ENCODE data around the gene ERFL. TPM values are rescaled to one million over a fixed set of nuclear protein-coding genes. Genes with fewer than 3 reads are reported as not detected.

The ERFL gene
- total RNA-seq = 0.16 TPM in 1 of 2 replicates, not detected in the other

DNA sequence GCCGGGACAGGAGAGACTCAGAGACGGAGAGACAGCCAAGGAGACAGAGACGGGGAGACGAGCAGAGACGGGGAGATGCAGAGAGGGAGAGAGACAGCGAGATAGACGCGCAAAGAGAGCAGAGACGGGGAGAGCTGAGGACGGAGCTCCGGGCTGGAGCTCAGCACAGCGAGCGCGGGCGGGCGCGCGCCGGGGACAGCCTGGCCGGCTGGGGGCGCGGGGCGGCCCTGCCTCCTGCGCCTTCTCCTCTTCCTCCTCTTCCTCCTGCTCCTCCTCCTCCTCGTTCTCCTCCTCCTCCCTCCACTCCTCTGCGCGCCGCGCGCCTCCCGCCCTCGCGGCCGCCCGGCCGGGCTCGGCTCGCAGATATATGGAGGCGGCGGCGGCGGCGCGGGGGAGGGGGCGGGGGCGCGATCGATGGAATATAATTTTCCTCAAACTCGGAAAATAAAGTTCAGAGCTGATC is at the start of gene ERFL:
TSS of gene ERFL (minus strand) at position 229 of the 463 bp plus-strand sequence. CDS start 15,530 bp downstream, outside the sequence.

DNA sequence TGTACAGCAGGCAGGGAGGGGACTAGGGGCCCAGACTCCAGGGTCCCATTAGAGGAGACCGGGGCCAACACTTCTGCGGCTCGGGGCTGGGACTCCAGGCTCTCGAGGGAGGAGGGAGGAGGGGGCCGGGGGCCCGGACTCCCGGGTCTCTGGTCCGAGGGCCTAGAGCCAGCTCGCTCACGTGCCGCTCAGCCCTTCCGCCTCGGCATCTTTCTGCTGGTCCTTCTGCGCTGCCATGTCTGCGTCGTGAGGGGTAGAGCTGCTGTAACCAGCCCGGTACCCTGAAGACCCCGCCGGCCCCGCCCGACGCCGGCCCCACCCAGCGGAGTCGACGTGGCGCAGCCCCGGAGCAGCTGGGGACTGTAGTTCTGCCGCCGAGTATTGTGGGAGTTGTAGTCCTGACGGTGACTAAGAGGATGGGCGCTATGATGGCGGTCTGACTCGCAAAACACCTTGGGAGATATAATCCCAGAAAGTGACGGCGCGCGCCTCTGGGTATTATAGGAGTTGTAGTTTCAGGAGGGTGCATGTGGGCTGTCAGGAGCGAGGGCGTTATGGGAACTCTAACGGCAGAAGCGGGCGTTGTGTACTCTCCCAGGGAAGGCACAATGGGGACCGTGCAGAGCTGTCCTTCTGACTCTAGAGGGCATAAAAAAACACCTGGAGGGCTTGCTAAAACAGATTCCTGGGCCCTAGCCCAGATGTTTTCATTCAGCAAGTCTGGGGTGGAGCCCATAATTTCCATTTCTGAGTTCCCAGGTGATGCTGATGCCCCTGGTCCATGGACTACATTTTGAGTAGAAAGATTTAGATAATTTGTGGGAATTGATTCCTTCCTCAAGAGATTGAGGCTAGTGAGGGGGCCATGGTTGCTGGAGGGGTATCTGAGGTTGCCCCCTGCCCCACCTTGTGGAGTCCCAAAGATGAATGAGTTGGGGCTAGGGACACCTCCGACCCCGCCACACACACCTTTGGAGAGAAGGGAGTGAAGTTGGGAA is 31.1 kb upstream of the ERFL start, which contains the start of gene RABAC1:
TSS of gene RABAC1 (minus strand) at position 266 of the 998 bp plus-strand sequence. CDS start at position 237, 29 bp downstream.

DNA sequence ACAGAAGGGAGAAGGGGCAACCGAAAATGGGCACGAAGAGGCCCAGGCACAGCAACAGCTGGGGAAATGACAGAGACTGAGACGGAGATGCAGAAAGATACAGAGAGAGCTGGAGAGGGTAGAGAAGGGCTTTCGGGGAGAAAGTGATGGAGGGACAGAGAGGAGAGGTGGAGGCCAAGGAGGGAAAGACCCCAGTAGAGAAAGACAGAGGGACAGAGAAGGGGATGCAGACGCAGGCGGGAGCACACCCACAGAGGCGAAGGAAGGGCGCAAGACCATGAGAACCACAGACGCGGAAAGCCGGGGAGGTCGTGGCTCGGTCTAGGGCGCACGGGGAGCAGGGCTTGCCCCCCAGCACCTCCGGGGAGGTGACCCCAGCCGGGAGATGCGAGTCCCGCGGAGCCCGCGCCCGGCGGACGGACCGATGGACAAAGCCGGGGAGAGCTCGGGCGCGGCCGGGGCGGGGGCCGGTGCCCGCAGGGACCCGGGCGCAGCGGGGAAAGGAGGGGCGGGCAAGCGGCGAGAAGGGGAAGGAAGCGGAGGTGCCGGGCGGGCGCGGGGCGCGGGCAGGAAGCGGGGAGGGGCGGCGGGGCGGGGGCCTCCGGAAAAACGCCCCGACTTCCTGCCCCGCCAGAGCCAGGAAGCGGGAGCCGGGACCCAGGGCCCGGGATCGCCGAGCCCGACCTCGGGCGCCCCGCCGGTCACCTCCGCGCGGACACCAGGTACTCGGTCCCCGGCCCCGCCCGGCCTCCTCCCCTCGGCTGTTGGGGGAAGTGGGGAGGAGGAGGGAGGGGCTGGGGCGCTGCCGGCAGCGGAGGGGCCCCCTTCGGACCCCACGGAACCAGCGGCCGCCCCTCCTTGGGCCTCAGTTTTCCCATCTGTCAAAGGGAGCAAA is 45.4 kb downstream of the ERFL start, which contains the start of gene ARHGEF1:
TSS of gene ARHGEF1 (plus strand) at position 617 of the 895 bp plus-strand sequence. CDS start 4,899 bp downstream, outside the sequence.

DNA sequence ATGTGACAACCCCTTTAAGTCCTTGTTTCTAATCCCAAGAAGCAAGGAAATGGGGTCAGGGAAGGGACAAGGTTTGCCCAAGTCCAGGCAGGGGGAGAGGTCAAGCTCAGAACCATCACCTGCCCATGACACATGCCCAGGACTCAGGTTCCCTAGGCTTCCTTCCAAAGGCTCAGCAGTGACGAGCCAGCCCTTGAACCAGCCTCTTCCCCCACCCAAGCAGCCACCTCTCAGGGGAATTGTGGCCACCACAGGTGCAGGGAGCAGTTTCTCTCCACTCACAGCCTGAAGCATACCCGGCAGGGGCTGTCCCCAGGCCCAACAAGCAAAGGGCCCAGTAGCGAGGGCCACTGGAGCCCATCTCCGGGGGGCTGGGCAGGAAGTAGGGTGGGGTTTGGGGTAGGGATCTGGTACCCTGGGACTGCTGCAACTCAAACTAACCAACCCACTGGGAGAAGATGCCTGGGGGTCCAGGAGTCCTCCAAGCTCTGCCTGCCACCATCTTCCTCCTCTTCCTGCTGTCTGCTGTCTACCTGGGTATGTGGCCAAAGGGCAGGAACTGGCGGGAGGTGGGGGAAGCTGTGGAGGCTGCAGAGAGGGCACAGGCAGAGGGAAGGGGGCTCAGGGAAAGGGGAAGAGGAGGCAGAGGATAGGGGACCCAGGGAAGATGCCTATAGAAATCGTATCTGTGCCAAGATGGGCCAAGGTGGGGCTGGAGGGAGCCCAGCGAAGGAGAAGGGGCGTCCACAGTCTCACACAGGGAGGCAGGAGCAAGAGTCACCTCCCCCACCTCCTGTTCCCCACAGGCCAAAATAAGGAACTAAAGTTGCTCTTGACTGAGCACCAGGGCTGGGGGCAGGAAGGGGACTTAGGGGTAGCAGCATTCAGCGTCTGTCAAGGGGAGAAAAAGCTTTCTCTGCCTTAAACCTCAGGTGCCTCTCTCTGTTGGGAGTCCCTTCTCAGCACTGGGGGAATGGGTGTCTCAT is 51.1 kb downstream of the ERFL start, which contains the start of gene CD79A:
TSS of gene CD79A (plus strand) at position 433 of the 986 bp plus-strand sequence. CDS start at position 459, 26 bp downstream.

DNA sequence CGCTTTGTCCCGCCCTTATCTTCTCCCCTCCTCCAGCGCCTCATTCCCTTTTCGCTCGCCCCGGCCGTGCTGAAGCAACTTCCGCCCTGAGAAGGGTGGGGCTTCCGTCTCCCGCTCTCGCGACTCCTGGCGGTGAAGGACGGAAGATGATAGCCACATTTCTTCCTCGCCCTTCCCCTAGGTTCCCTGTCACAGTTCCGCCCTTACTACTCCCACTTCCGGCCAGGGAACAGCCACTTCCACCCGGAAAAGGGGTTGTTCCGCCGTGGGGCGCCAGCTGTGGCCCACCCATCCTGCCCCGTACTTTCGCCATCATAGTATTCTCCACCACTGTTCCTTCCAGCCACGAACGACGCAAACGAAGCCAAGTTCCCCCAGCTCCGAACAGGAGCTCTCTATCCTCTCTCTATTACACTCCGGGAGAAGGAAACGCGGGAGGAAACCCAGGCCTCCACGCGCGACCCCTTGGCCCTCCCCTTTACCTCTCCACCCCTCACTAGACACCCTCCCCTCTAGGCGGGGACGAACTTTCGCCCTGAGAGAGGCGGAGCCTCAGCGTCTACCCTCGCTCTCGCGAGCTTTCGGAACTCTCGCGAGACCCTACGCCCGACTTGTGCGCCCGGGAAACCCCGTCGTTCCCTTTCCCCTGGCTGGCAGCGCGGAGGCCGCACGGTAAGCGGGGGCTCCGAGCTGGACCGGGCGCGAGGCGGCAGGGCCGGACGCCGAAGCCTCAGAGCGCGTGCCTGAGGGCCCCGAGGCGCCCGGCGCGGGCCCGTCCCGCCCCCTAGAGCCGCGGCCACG is 68.4 kb downstream of the ERFL start, which contains the start of gene RPS19:
TSS of gene RPS19 (plus strand) at position 638 of the 801 bp plus-strand sequence. CDS start 520 bp downstream, outside the sequence.

Other genes with a start within 250 kb of the ERFL start
- not detected in 2 replicates for gene CEACAM7, start 240.2 kb downstream of the ERFL start, total RNA-seq
- not detected in 2 replicates for gene CEACAM5, start 219.8 kb downstream of the ERFL start, total RNA-seq
- not detected in 2 replicates for gene CEACAM6, start 172.9 kb downstream of the ERFL start, total RNA-seq
- gene CEACAM3, start 131.9 kb downstream of the ERFL start, total RNA-seq = not detected in 2 replicates
- not detected in 2 replicates for gene LYPD4, start 83.8 kb downstream of the ERFL start, total RNA-seq
- gene DMRTC2, start 83.4 kb downstream of the ERFL start, total RNA-seq = not detected in 2 replicates
- 2,260 and 3,929 TPM in 2 replicates for gene RPS19, start 68.2 kb downstream of the ERFL start, total RNA-seq
- gene CD79A, start 51.2 kb downstream of the ERFL start, total RNA-seq = not detected in 2 replicates
- 16.0 and 23.3 TPM in 2 replicates for gene ARHGEF1, start 45.3 kb downstream of the ERFL start, total RNA-seq
- 323 and 382 TPM in 2 replicates for gene RABAC1, start 30.9 kb upstream of the ERFL start, total RNA-seq
- gene ATP1A3, start 65.8 kb upstream of the ERFL start, total RNA-seq = under 0.01 TPM in 1 of 2 replicates, not detected in the other
- 0.09 TPM in 1 of 2 replicates, not detected in the other for gene GRIK5, start 141.8 kb upstream of the ERFL start, total RNA-seq
- gene ZNF574, start 147.7 kb upstream of the ERFL start, total RNA-seq = 6.6 and 8.3 TPM in 2 replicates
- gene POU2F2, start 204.0 kb upstream of the ERFL start, total RNA-seq = 0.32 TPM in 1 of 2 replicates, not detected in the other